GM18907 (cell line): Measurements from ENCODE around the gene KLHL29.

Experiments used
- ATAC-seq: cut with Tn5 transposase; IDR thresholded peaks from one replicate; pipeline ENCODE4 v1.9.1; 2021; ENCODE audit warnings: mild to moderate bottlenecking, moderate library complexity; ENCODE audit not compliant: unreplicated experiment

The KLHL29 gene

GRCh38 chr2:23420091-23420839 lies 35.3 kb downstream of the KLHL29 start:
- ATAC-seq: no peak

GRCh38 chr2:23420840-23421476 lies 36.0 kb downstream of the KLHL29 start:
- no peak for ATAC-seq

DNA sequence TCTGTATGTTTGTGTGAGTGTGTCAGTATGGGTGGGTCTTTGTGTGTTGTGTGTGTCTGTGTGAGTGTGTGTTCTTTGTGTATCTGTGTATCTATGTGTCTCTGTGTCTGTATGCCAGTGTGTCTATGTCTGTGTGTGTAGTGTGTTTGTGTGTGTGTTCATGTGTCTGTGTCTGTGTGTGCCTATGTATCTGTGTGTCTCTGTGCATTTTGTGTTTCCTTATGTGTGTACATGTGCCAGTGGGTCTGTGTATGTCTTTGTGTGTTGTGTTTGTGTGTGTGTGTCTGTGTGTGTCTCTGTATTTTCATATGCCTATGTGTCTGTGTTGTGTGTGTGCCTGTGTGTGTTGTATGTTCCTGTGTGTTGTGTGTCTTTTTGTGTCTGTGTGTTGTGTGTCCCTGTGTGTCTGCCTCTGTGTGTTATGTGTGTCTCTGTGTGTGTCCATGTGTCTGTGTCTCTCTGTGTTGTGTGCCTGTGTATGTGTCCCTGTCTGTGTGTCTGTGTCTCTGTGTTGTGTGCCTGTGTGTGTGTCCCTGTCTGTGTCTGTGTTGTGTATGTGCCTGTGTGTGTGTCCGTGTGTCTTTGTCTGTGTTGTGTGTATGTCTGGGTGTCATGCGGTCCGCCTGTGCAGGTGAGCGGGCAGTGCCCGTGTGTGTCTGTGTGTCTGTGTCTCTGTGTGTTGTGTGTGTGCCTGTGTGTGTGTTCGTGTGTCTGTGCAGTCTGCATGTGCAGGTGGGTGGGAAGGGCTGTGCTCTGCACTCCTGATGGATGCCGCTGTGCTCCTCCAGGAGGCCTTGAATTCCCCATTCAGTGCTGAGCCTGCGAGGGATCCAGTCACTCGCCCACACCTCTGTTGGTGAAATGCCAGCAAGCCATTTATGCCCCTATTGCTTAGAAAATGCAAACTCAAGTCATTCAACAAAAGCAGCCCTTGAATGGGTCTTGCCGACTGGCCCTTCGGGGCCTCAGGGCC lies 37.4 kb downstream of the KLHL29 start:
- no peak for ATAC-seq

DNA sequence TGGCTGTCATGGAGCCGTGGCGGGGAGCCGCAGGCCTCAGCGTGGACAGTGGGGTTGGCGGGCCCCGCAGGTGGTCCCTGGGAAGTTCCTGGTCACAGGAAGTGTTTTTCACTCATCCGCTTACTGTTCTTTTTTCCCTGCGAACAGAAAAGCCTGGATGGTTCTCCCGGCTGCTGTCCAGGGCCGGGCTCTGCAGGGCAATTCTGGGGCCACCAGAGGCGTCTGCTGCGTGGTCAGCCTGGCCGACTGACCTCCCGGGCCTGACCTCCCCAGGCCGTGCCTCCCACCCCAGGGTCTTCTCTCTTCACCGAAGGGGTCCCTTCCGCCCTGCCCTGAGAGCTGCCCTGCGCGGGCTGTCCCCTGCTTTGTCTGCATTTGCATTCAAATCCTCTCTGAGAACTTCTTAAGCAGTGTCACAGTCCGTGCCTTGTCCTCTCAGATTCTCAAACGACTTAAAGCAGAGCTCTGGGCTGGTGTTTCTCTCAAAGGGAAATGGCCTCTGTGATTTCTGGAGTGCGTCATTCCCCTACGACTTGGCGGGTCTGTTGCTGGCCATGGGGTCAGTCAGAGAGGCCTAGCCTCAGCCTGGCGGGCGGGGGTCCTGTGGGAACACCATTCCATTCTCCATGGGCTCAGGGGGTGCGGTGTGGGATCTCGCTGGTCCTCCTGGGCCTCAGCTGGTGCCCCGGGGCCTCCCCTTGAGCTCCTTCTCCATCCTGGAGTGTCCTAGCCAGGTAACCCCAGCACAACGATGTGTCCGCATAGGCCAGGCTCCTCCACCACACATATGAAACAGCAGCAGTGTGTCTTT lies 38.3 kb downstream of the KLHL29 start:
- ATAC-seq: no peak

DNA sequence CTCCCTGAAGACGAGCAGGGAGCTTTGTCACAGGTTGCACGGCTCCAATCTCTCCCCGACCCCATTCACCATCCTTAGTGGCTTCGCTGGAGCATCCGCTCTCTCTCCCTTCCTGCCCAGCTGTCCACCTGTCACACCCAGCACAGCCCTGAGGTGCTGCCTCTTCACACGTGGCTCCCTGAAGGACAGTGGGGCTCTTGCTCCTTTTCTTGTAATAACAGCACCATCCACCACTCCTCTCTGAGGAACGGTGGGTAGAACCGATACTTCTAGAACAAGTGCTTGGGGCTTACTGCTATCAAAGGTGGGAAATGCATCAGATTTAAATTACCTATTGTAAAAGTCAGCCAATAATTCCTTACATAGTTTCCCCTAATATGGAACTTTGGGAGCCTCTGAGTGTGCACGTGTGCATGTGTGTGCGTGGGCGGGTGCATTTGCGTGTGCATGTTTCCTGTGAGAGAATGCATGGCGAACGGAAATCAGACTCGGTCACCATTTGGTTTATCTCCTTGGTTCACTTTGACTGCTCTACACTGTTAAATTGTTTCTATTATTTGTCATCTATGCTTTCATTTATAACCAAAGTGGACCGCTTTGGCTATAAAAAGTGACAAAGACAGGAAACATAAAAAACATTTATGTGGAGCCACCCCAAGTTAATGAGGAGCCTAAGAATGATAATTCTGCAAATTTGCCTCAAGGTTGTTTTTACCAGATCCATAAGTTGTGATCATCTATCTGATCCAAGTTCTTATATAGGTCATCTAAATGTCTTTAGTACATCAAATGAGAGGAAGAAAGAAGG lies 39.1 kb downstream of the KLHL29 start:
- ATAC-seq: no peak

DNA sequence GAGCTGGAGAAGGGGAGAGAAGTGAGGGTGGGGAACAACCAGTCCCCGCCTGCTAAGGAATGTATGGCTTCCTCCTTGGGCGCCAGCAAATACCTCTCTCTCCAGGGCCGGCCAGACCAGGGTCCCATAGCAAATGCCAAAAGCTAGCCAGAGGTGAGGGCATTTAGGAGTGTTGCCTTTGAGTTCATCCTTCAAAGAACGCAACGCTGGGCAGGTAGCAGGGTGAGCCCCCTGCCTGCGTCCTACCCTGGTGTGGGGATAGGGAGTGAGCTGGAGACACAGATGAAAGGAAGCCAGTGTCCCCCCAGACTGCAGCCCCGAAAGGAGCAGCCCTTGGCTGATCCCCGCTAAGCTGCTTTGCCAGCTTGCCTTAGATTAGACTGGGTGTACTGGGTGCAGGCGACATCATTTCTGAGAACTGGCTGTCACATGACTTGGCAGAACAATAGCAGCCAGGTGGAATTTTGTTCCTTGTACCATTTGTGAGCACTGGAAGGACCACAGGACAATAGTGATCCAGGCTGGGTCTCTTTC lies 40.4 kb downstream of the KLHL29 start:
- no peak for ATAC-seq

DNA sequence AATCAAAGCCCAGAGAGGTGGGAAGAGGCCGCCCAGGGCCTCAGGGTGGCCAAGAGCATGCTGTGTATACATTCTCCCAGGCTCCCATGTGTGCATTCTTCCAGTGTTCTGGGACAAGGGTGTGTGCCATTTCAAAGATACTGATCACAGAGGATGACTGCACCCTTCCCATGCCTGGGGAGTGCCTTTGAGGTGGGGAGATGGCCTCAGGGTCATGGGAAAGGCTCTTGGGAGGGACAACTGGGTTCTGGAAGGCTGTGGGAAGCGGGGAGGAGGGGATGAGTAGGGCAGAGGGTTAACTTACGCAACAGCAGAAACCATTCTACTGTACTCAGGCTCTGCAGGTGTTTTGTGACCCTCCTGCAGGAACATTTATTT lies 40.9 kb downstream of the KLHL29 start:
- ATAC-seq: no peak

- ATAC-seq: no peak
Observed at GRCh38 chr2:23426263-23426905, 41.4 kb downstream of the KLHL29 start.

DNA sequence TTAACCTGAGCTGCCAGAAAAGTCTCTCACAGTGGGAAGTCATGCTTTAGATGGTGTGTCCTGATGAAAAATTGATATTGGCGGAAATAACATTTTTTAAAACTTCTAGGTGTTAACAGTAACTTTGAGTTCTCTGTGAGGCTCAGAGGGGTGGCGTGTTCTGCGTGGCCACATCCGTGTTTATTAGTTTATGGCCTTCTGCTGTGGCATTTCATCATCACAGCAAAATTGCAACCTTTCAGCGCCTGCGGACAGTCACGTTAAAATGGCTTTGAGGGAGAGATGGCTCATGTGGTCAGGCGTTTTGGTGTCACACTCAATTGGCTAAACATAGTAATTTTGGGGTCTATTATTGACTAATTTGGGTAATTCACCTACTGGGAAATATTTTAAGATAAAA lies 42.4 kb downstream of the KLHL29 start:
- no peak for ATAC-seq

GRCh38 chr2:23427976-23428375 lies 43.0 kb downstream of the KLHL29 start:
- no peak for ATAC-seq

GRCh38 chr2:23429036-23429435 lies 44.1 kb downstream of the KLHL29 start:
- ATAC-seq: no peak

GRCh38 chr2:23430263-23430662 lies 45.3 kb downstream of the KLHL29 start:
- no peak for ATAC-seq

DNA sequence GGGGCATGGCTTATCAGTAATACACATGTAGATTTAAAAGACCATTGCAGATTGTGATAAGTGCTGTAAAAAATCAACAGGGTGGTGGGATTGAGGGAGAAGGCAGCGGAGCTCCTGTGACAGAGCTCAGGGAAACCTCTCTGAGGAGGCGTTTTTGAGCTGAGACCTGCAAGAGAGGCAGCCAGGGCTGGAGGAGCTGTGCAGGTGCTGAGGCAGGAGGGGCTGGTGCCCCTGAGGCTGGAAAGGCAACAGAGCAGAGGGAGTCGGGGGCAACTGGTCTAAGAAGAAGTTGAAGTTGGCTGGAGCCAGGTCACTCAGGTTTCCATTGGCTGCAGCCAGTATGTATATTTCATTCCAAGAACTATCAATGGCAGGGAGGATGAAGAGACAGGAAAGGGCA lies 47.6 kb downstream of the KLHL29 start:
- no peak for ATAC-seq

- ATAC-seq: no peak
Observed at GRCh38 chr2:23433282-23433681, 48.3 kb downstream of the KLHL29 start.

- ATAC-seq: no peak
Observed at GRCh38 chr2:23434721-23435121, 49.7 kb downstream of the KLHL29 start.

DNA sequence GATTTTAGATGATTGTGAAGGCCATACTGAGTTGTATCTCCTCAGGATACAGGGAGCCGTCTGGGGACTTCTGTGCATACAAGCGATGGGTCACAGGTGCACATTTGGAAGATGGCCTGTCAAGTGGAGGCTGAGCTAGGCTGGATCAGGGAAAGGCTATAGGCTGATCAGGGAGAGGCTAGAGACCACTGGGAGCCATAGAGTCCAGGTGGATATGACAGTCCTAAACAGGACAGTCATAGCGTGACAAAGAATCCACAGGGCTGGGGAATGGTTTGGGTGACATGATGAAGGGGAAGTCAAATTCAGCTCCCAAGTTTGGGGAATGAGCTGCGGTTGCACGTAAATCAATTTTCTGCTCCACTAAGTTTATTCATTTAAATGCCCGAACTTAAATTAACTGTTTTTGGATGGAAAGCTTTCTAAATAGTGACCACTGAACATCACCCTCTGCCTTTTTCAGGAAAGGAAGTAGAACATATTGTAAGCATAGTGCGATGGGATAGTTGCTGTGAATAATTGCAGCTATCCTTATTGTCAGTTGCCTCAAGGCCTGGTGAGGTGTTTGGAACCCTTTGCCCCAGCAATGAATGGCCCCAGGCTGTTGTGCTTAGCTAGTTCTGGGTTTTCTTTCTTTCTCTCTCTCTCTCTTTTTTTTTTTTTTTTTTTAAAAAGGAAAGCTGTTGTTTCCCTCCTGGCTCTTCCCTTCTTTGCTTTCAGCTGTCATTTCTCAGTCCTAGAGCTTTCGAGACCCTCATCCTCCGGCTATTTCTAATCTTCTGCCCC lies 50.5 kb downstream of the KLHL29 start:
- ATAC-seq: no peak

- ATAC-seq: no peak
Observed at GRCh38 chr2:23436346-23437098, 51.5 kb downstream of the KLHL29 start.

DNA sequence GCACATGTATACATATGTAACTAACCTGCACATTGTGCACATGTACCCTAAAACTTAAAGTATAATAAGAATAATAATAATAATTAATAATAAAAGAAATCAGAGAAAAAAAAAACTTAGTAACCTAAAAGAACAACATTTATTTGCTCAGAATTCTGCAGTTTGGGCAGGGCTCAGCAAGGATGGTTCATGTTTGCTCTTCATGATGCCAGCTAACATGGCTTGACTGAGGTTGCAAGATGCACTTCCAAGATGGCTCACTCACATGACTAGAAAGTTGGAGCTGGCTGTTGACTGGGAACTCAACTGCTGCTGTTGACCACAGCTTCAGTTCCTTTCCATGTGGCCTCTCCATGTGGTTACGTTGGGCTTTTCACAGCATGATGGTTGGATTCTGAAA lies 56.4 kb downstream of the KLHL29 start:
- no peak for ATAC-seq
